Hematopoietic multipotent progenitor cell treated with erythropoietin and hydrocortisone succinate and interleukin-3 and kit ligand, for 17 days (in vitro differentiated cells): ENCODE results near the gene DUS4L.

Experiments used
- DNase-seq: peaks from one replicate; pipeline ENCODE4 v3.0.0-alpha.2; 2015; ENCODE audit warnings: low spot score

Gene DUS4L

GRCh38 chr7:107615910-107616680, 52.3 kb downstream of the DUS4L start:
- no peak for DNase-seq

DNA sequence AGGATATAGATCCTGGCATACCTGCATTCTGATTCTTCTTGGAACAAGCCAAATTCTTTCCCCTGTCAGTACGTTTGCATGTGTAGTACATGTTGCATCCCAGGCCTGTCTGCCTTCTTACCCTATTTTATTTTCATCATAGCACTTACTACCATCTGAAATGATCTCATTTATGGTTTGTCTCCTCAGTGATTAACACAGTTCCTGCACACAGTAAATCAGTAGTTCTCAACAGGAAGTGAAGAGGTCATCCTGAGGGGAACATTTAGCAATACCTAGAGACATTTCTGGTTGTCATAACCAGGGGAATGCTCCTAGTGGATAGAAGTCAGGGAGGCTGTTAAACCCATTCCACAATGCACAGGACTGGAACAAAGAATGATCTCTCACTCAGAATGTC, 58.7 kb downstream of the DUS4L start:
- no peak for DNase-seq

DNA sequence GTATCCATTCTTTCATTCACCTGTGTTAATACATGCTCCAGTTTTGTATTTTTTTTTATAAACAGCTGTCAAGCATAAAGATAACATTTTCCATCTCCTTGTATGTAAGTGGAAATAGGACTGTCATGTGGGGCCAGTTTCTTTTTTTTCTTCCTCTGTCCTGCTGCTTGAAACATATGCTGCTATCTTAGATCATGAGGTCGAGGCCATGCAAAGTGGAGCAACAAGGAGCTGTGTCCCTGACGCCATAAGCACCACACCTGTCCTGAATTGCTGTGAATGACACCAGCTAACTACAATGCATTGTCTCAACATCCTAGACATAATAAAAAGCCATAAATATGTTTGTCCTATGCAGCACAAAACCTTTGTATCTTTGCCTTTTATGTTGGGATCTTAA, 59.1 kb downstream of the DUS4L start:
- DNase-seq = no peak

DNA sequence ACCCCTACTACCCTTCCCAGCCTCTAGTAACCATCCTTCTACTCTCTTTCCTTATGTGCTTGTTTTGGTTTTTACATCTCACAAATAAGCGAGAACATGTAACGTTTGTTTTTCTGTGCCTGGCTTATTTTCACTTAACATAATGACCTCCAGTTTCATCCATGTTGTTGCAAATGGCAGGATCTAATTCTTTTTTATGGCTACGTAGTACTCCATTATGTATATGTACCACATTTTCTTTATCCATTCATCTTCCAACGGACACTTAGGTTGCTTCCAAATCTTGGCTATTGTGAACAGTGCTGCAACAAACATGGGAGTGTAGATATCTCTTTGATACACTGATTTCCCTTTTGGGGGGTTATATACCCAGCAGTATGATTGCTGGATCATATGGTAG, 63.2 kb downstream of the DUS4L start:
- no peak for DNase-seq
